Middle frontal gyrus (tissue), 1 donor: ENCODE measurements around the gene NELL2.

Experiments
- DNase-seq: peaks from one replicate; pipeline ENCODE4 v3.0.0-alpha.2; 2015; ENCODE audit warnings: low spot score; ENCODE audit errors: extremely low spot score

The NELL2 gene

DNA sequence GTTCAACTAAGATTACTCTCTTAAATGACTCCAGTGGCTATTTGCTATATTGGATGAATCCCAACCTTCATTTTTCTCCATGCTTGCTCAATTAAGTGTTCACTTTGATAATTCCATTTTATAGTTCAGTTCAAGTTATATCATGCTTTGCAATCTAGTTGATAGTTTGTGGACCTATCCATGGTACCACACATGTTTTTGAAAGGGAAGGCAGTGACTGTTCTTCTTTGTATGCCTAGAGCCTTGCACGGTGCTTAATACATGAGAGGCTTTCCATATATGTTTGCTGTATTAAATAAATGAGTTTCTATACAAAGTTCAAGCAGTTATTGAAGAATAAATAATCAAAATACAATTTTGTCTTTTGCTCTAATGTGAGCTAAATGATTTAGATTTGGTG lies 391.3 kb downstream of the NELL2 start:
- DNase-seq = no peak

DNA sequence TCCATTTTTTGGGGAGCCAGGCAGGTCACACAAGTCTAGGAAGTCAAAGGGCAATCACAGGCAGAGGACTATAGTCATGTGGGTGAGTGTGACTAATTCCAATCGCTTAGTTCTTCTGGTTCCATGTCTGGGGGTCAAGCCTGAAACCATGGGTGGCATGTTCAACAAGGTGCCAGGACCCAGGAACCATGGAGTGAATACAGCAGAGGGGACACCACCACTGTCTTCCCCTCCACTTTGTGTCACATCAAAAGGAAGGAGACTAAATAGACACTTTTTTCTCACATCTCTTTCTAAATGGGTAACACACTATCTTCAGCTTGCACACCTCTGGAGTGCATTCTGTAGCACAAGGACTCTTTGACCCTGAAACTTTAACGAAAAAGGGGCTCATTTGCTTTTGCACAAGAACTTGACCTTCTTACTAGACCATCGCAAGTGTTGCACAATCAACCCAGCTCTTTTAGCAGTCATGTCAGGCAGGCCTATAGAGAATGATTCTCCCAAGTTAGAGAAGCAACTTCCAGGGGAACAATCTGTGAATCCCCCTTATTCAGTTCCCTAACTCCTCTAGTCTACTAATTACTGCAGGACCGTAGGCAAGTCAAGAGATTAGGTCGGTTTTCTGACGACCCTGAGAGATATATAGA lies 398.7 kb downstream of the NELL2 start:
- no peak for DNase-seq

DNA sequence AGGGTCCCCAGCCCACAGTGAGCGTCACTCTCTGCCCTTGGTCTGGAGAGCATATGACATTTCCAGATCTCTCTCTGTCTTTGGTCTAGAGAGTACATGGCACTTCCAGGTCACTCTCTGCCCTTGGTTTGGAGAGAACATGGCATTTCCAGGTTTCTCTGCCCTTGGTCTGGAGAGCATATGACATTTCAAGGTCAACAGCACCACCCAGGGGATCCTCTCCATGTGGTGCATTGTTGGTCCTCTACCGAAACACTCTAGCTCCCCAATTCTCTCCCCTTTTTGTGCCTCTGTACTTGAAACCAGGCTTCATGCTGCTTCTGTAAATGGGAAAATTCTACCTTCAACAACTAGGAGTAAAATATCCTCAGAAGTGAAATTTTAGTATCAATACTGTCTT lies 399.4 kb downstream of the NELL2 start:
- no peak for DNase-seq

GRCh38 chr12:44465139-44465538 lies 411.0 kb downstream of the NELL2 start:
- no peak for DNase-seq

DNA sequence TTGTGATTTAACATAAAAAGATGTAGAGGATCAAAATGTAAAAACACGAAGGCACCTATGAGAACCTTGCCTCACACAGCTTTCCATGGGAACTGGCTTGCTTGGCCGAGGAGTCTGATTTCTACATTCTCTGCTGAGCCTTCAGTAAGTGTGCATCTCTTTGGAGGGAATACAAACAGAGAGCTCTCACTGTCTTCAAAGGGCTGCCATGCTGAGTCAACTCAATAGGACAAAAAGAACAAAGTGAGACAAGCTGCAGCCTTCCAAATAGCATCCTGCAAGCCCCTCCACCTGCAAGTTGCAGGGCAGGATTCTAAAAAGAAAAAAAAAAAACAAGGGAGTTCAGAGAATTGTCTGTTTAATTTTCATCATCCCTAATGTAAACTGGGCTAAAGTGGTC lies 411.9 kb downstream of the NELL2 start:
- DNase-seq = no peak

DNA sequence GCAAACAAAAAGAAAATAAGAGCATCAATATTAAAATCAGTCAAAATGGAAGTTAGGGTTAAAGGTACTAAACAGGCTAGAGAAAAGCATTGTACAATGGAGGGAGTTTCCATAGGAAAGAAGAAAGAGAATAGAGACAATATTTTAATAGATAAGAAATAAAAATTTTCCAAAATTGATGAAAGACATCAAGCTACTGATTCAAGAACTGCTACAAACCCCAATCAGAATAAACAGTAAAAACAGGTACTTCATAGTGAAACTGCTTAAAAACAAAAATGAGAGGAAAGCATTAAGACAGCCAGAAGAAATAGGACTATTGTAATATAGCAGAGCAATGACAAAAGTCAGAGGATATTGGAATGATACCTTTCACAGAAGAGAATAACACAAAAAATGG lies 413.4 kb downstream of the NELL2 start:
- no peak for DNase-seq

DNA sequence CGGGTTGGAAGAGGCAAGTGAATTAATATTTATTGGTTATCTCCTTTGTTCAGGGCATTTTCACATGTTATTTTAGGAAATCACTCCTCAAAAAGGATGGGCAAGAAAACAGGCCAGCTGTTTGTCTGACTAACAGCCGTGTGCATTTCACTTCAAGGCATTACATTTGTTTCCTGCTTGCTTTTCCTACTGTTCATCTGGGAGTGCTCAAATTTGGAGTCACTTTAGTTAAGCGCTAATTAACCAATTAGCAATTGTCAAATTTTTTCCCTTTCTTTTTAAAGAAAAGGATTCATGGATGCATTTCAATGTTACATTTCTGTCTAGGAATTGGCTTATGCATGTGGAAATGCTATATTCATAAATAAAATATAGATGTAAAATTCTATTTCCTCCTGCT lies 415.9 kb downstream of the NELL2 start:
- no peak for DNase-seq

DNA sequence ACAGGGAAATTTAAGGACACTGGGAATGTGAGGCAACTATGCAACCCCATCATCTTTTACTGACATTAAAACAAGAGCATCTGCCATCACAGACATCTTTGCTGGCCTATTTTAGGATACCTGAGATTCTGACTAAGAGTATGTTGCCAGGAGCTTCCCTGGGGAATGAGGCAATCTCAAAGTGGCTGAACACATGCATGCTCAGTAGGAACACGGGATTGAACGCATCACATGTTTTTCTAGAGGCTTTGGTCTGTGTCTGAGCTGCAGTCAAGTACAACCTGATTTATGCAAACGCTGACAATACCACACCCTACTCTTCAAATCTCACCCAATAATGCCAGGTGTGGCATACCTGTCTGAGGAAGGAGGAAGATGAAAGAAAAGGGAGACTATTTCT lies 416.5 kb downstream of the NELL2 start:
- DNase-seq = no peak
